IPS-18a (cell line): ENCODE data around the gene LCK.
A peak's percentile ranks its signal among the peaks of the same experiment; 100 is the strongest.

ENCODE experiments used
- H3K27ac ChIP-seq: one replicate; pipeline ENCODE4 v1.5.1; 2013; ENCODE audit warnings: low read length
- H3K27me3 ChIP-seq: one replicate; pipeline ENCODE4 v1.6.1; 2013; ENCODE audit warnings: mild to moderate bottlenecking, low read length; ENCODE audit not compliant: control insufficient read depth, insufficient read depth
- H3K36me3 ChIP-seq: one replicate; pipeline ENCODE4 v1.6.1; 2013; ENCODE audit warnings: low read depth, low read length; ENCODE audit not compliant: control insufficient read depth
- H3K4me1 ChIP-seq: one replicate; pipeline ENCODE4 v1.6.1; 2013; ENCODE audit warnings: low read depth, low read length; ENCODE audit not compliant: control insufficient read depth
- H3K4me3 ChIP-seq: one replicate; pipeline ENCODE4 v1.5.1; 2013; ENCODE audit warnings: low read length
- H3K9ac ChIP-seq: one replicate; pipeline ENCODE4 v1.6.1; 2013; ENCODE audit warnings: mild to moderate bottlenecking, low read length, moderate library complexity
- H3K9me3 ChIP-seq: one replicate; pipeline ENCODE4 v1.6.1; 2013; ENCODE audit warnings: low read depth, low read length; ENCODE audit not compliant: control insufficient read depth

Gene LCK

DNA sequence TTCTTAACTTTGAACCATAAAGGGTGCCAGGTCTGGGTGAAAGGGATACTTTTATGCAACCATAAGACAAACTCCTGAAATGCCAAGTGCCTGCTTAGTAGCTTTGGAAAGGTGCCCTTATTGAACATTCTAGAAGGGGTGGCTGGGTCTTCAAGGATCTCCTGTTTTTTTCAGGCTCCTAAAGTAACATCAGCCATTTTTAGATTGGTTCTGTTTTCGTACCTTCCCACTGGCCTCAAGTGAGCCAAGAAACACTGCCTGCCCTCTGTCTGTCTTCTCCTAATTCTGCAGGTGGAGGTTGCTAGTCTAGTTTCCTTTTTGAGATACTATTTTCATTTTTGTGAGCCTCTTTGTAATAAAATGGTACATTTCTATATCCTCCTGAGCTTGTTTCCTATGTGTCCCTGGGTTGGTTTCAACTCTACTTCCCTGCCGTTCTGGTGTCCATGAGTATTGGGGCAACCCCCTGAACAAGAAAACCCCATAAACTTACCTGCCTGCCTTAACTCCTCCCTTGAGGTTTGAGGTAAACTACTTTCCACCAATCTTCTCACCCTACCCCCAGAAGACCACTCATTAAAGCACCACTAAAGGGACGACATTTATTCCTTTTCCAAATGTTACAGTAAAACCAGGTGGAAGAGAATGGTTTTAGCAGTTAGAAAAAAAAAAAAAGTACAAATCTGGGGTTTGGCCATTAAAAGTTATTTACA is 82.3 kb downstream of the LCK start:
- H3K9me3 ChIP-seq = no peaks in the 10 kb centered on the region
- peaks cover 60% of the 10 kb centered on the region for H3K36me3 ChIP-seq
- H3K27me3 ChIP-seq = peaks cover 8% of the 10 kb centered on the region
- H3K4me3 ChIP-seq = peak overlapping the region; percentile 87
- peaks cover 27% of the 10 kb centered on the region for H3K4me1 ChIP-seq
- H3K9ac ChIP-seq = no peak overlapping the region
- H3K27ac ChIP-seq = no peak overlapping the region

DNA sequence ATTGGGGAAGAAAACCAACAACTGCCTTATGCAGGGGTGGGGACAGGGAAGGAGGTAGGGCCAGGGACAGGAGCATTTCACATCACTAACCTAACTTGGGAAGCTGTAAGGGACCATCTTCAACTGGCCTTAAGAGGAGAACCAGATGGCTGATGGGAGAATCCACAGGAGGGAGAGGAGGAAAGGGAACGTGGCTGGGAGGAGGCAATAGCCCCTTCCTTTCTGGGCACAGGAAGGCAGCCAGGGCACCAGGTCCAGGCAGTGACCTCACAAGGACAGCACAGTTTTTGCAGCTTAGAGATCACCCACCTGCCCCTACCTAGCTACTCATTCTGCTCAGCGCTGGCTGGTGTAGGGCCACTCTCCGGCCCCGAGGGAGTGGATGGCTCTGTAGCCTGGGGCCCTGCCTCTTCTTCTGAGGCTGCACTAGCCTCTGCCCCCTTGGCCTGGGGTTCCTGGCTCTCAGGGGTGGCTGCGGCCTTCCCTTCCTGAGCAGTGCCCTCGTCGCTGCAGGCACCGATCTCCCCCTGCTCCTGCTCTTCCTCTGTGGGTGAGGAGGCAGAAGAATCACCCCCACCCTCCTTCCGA is 83.3 kb downstream of the LCK start:
- Histone ChIP-seq H3K27me3 (peaks cover 8% of the 10 kb centered on the region), H3K9me3 (no peaks in the 10 kb centered on the region), H3K4me3 (peak overlapping the region; percentile 87), H3K4me1 (peaks cover 29% of the 10 kb centered on the region), H3K27ac (no peak overlapping the region), H3K9ac (peak overlapping the region; percentile 92), H3K36me3 (peaks cover 51% of the 10 kb centered on the region)

DNA sequence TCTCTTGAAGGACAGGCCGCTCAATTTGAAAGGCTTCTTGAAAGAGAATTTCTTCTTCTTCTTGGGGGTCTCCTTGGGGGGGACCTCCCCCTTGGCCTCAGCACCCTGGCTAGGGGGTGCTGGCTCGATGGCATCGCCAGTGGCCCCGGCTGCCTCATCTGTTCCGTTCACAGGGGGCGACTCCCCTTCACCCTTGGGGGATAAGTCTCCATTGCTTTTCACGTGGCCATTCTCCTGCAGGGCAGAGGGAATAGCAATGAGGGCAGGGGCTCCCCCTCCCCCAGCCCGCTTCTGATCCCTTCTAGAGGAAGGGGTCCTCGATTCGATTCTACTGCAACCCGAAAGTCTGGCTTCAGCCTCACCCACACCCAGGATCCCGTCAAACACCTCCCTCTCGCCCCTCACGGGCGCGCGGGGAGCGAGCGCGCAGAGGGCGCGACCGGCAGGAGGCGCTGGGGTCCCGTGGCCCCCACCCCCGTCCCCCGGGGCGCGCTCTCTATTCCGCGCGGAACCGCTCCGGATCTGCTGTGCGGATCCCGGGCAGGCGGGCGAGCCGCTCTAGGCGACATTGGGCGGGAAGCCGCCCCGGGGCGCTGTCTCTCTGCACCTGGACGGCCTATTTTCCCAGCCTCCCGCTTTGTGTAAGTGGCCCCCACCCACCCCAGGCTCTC is 83.9 kb downstream of the LCK start:
- peaks cover 8% of the 10 kb centered on the region for H3K27me3 ChIP-seq
- peak overlapping the region; percentile 51 for H3K27ac ChIP-seq
- peak overlapping the region; percentile 92 for H3K9ac ChIP-seq
- peak overlapping the region; percentile 87 for H3K4me3 ChIP-seq
- H3K36me3 ChIP-seq = peaks cover 44% of the 10 kb centered on the region
- peaks cover 29% of the 10 kb centered on the region for H3K4me1 ChIP-seq
- H3K9me3 ChIP-seq = no peaks in the 10 kb centered on the region

DNA sequence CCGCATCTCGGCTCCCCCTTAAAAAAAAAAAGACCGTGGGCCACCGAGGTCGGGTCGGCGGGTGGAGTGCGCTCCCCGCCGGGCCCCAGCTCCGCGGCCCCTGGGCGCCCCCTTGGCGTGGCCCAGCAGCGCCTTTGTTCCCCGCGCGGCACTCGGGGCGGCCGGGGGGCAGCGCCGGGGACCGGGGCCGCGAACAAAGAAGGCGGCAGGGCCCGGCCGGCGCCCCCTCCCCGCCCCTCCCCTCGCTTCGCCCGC is 84.4 kb downstream of the LCK start:
- Histone ChIP-seq H3K27me3 (peaks cover 8% of the 10 kb centered on the region), H3K36me3 (peaks cover 40% of the 10 kb centered on the region), H3K4me3 (peak overlapping the region; percentile 87), H3K9ac (peak overlapping the region; percentile 92), H3K9me3 (no peaks in the 10 kb centered on the region), H3K27ac (peak overlapping the region; percentile 51), H3K4me1 (peaks cover 29% of the 10 kb centered on the region)
